ENCODE data around the gene PIGZ.

The PIGZ gene

DNA sequence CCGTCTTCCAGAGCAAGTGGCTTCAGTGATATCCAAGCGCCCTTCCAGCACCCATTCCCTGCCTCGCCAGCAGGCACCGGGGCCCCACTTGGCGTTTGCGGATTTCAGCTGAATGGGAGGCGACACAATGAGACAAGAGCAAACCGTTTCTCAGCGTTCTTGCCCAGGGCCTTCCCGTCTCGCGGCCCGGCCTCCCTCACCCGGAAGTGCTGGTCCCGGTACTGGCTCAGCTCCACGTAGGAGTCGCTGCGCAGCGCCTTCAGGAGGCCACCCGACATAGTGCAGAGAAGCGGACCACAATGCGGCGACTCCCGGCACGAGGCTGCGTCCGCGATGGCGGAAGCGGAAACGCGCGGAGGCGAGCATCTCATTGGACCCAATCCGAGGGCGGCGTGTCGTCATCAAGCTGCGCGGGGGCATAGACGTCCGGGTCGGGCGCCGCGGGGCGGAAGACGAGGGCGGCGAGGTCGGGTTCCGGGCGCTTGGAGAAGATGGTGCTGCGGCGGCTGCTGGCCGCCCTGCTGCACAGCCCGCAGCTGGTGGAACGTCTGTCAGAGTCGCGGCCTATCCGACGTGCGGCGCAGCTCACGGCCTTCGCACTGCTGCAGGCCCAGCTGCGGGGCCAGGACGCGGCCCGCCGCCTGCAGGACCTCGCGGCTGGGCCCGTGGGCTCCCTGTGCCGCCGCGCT lies 26.3 kb downstream of the PIGZ start, which contains the start of gene NCBP2:
NCBP2 (minus strand) TSS at position 303 of the 689 bp plus-strand sequence; CDS start at position 278, 25 bp downstream.
- peak; percentile 88 for TF ChIP-seq CTCF (IDR thresholded peaks at IDR 0.05; ENCODE audit: insufficient read depth, low read length, missing control alignments)
- H3K4me3 ChIP-seq (ENCODE audit: low read depth, low read length): peak within 1 kb of the TSS; percentile 99
- ChIA-PET CTCF (interaction anchor here (0.6 to 4.1 kb wide), 13 partner anchors 9 to 245 kb away, joined by 3 to 24 read pairs (median 3); partner anchors contain the start of genes PIGZ and SENP5), POLR2A (interaction anchor here (1.1 to 1.7 kb wide), 4 partner anchors 26 to 234 kb away, joined by 3 to 10 read pairs (median 5); partner anchors contain the start of genes PAK2, PIGZ and SENP5)
- DNase-seq (ENCODE audit: low read depth, low spot score): peak; percentile 87

- ChIA-PET POLR2A (interaction anchor here (0.7 to 1.7 kb wide), 5 partner anchors 13 to 234 kb away, joined by 3 to 10 read pairs (median 4); partner anchors contain the start of genes PAK2, PIGZ and SENP5), CTCF (interaction anchor here (0.6 to 4.1 kb wide), 13 partner anchors 9 to 246 kb away, joined by 3 to 24 read pairs (median 3); partner anchors contain the start of genes PIGZ and SENP5)
- TF ChIP-seq CTCF (IDR thresholded peaks at IDR 0.05; ENCODE audit: insufficient read depth, low read length, missing control alignments): no peak
- no peak for DNase-seq (ENCODE audit: low read depth, low spot score)
- H3K4me3 ChIP-seq (ENCODE audit: low read depth, low read length): peak overlapping the region; percentile 99
Observed at GRCh38 chr3:196941729-196942225, 26.9 kb downstream of the PIGZ start.

DNA sequence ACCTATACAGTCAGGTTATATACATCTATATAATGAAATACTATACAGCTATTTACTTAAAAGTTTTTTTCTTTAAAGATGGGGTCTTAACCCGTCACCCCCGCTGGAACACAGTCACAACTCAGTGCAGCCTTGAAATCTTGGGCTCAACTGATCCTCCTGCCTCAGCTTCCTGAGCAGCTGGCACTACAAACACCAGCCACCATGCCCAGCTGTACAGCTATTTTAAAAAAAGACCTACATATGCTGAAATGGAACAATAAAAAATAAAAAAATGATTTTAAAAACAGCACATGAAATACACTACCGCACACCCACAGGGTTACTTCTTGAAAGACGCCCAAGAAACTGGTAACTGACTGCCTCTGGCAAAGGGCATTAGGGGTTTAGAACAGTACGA lies 30.1 kb downstream of the PIGZ start:
- no peak for TF ChIP-seq CTCF (IDR thresholded peaks at IDR 0.05; ENCODE audit: insufficient read depth, low read length, missing control alignments)
- POLR2A ChIA-PET: no interaction called here
- H3K4me3 ChIP-seq (ENCODE audit: low read depth, low read length): no peak overlapping the region
- CTCF ChIA-PET: interaction anchor here (1.0 to 2.0 kb wide), 2 partner anchors 8 to 410 kb away, joined by 3 to 6 read pairs; no protein-coding TSS in a partner anchor
- DNase-seq (ENCODE audit: low read depth, low spot score): no peak

DNA sequence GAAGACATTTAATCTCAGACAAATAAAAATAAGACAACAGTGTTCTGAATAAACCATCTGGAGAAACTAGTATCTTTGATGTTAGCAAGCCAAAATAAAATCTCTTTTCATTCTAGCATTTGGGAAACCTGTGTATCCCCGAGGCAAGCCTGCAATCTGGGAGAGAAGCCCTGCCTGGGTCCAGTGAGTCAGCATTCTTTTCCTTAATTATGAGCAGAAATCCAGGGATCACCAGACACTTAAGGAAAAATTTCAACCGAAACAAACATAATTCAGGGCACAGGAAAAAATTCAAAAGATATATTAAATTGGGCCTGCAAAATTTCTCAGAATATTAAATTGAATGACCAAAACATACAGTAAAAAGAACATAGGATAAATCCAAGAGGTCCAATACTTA lies 30.5 kb downstream of the PIGZ start:
- no peak overlapping the region for H3K4me3 ChIP-seq (ENCODE audit: low read depth, low read length)
- CTCF ChIA-PET: interaction anchor here (1.0 to 2.0 kb wide), 2 partner anchors 9 to 409 kb away, joined by 3 to 6 read pairs; no protein-coding TSS in a partner anchor
- DNase-seq (ENCODE audit: low read depth, low spot score): no peak
- POLR2A ChIA-PET: no interaction called here
- no peak for TF ChIP-seq CTCF (IDR thresholded peaks at IDR 0.05; ENCODE audit: insufficient read depth, low read length, missing control alignments)

DNA sequence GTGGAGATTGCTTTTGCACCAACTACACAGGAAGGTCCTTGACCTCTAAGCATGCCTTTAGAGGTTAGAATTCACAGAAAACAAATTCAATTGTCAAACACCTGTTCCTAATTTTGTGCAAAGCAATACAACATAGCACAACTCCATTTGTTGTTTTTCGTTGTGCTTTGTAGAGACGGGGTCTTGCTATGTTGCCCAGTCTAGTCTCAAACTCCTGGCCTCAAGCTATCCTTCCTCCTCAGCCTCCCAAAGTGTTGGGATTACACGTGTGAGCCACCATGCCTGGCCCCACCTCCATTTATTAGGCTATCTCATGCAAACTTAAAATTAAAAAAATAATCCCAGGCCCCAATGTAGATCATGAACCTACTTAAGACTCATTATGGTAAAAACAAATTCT lies 32.3 kb downstream of the PIGZ start:
- ChIA-PET CTCF (no interaction called here), POLR2A (no interaction called here)
- no peak for TF ChIP-seq CTCF (IDR thresholded peaks at IDR 0.05; ENCODE audit: insufficient read depth, low read length, missing control alignments)
- no peak for DNase-seq (ENCODE audit: low read depth, low spot score)
- H3K4me3 ChIP-seq (ENCODE audit: low read depth, low read length): no peak overlapping the region

DNA sequence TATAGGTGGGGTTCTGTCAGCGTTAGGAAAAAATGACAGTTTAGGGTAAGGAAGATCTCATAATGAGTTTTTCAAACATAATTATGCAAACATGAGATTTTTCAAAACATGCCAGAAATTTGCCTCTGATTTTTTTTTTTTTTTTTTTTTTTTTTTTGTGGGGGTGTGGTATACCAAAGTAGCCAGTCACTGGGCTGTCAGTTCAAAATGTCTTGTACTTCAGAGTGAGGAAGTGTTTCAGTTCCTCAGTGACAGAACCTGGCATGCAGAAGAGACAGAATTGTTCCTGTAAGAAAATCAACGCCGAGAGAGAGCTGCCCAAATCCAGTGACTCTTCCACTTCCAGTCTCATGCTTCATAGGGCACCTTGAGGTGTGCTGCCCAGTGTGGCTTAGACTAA lies 36.0 kb downstream of the PIGZ start:
- ChIA-PET CTCF (interaction anchor here (0.6 to 1.1 kb wide), 2 partner anchors 9 to 34 kb away, joined by 3 to 4 read pairs; partner anchors contain the start of gene NCBP2), POLR2A (no interaction called here)
- DNase-seq (ENCODE audit: low read depth, low spot score): no peak

More for the DNA sequence above, 36.0 kb downstream of the PIGZ start:
- H3K4me3 ChIP-seq (ENCODE audit: low read depth, low read length): no peak overlapping the region
- no peak for TF ChIP-seq CTCF (IDR thresholded peaks at IDR 0.05; ENCODE audit: insufficient read depth, low read length, missing control alignments)
